Colonic mucosa (tissue), 4 donors: Measurements from ENCODE around the gene FGF14. TPM values are rescaled to one million over a fixed set of nuclear protein-coding genes. Genes with fewer than 3 reads are reported as not detected.
"Not testable (repeated sequence)": the region's sequence is repeated elsewhere in the genome, so short reads cannot be mapped to it uniquely, and the experiment has no call there.

Experiments used
- DNase-seq: peaks from one replicate; pipeline ENCODE4 v3.0.0-alpha.2; 2020
- H3K27ac ChIP-seq: fragments of 200-600 bp; one replicate; pipeline ENCODE4 v1.8.0; 2021
- H3K27me3 ChIP-seq: fragments of 200-600 bp; one replicate; pipeline ENCODE4 v1.8.0; 2021
- H3K36me3 ChIP-seq: fragments of 200-600 bp; one replicate; pipeline ENCODE4 v1.8.0; 2021
- H3K4me1 ChIP-seq: fragments of 200-600 bp; one replicate; pipeline ENCODE4 v1.8.0; 2021; ENCODE audit warnings: mild to moderate bottlenecking
- H3K4me3 ChIP-seq: fragments of 200-600 bp; one replicate; pipeline ENCODE4 v1.8.0; 2021
- H3K9ac ChIP-seq, 2 donors: one replicate each; pipeline ENCODE4 v1.7.0; 2013; ENCODE audit warnings: control low read depth in 2 of 2, low read depth in 2 of 2, low read length in 2 of 2
- H3K9me3 ChIP-seq: fragments of 200-600 bp; one replicate; pipeline ENCODE4 v1.8.0; 2021
- CTCF ChIP-seq: fragments of 200-600 bp; IDR thresholded peaks from one replicate; pipeline ENCODE4 v1.8.0; 2022; ENCODE audit warnings: antibody characterized with exemption, mild to moderate bottlenecking
- intact Hi-C: fragments of 100-400 bp; cut with DNase I; formaldehyde crosslinking; loops from one replicate; pipeline ENCODE4 v1.14.1; 2022
- total RNA-seq, 2 donors: library from RNA; stranded (reverse); fragmentation: NEBNext Ultra II Directional in 1 of 2; extraction: Animal tissue kit (Norgen Biotek cat#: 25700) in 1 of 2; gene quantifications; one replicate each; pipeline ENCODE4 v1.2.1, GENCODE V29; 2021
- donor health status: healthy.
- donor health status: DM: no; HTN: no; CAD: no.
- donor health status: DM: no; HTN: no; CAD: no.

The FGF14 gene
- total RNA-seq, 2 donors from 2014 or later: 0.62 to 0.85 TPM

- TF ChIP-seq CTCF: no peak
- intact Hi-C loops: no loop called here
- H3K27me3 ChIP-seq: no peaks in the 10 kb centered on the region
- no peaks in the 10 kb centered on the region for H3K36me3 ChIP-seq
- no peaks in the 10 kb centered on the region for H3K4me1 ChIP-seq
- no peak for DNase-seq
- H3K27ac ChIP-seq: no peak overlapping the region
- no peak overlapping the region for H3K9ac ChIP-seq
- no peak overlapping the region for H3K4me3 ChIP-seq
- H3K9me3 ChIP-seq: no peaks in the 10 kb centered on the region
These were observed 284.5 kb downstream of the FGF14 start for GRCh38 chr13:102117175-102117831.

GRCh38 chr13:102103469-102103868 is 298.4 kb downstream of the FGF14 start:
- no peak overlapping the region for H3K27ac ChIP-seq
- no peaks in the 10 kb centered on the region for H3K36me3 ChIP-seq
- H3K9ac ChIP-seq: no peak overlapping the region
- no peaks in the 10 kb centered on the region for H3K9me3 ChIP-seq
- no peak overlapping the region for H3K4me3 ChIP-seq
- no peaks in the 10 kb centered on the region for H3K4me1 ChIP-seq
- intact Hi-C loops: no loop called here
- H3K27me3 ChIP-seq: no peaks in the 10 kb centered on the region
- no peak for TF ChIP-seq CTCF
- no peak for DNase-seq

- H3K36me3 ChIP-seq: no peaks in the 10 kb centered on the region
- no peak overlapping the region for H3K4me3 ChIP-seq
- DNase-seq: no peak
- H3K27ac ChIP-seq: no peak overlapping the region
- H3K4me1 ChIP-seq: no peaks in the 10 kb centered on the region
- TF ChIP-seq CTCF: no peak
- H3K9ac ChIP-seq: no peak overlapping the region
- intact Hi-C loops: no loop called here
- no peaks in the 10 kb centered on the region for H3K27me3 ChIP-seq
- no peaks in the 10 kb centered on the region for H3K9me3 ChIP-seq
These were observed 301.6 kb downstream of the FGF14 start for GRCh38 chr13:102100234-102100633.

- Histone ChIP-seq H3K9ac (no peak overlapping the region), H3K4me3 (no peak overlapping the region), H3K36me3 (no peaks in the 10 kb centered on the region)
These were observed 304.1 kb downstream of the FGF14 start for GRCh38 chr13:102097708-102098107.

GRCh38 chr13:102093288-102093687 is 308.6 kb downstream of the FGF14 start:
- H3K9me3 ChIP-seq, intact Hi-C loops, H3K36me3 ChIP-seq, H3K9ac ChIP-seq, DNase-seq, H3K27ac ChIP-seq, H3K4me3 ChIP-seq, H3K27me3 ChIP-seq, H3K4me1 ChIP-seq: not testable (repeated sequence)

More at GRCh38 chr13:102097708-102098107, 304.1 kb downstream of the FGF14 start:
- Histone ChIP-seq H3K9me3 (no peaks in the 10 kb centered on the region), H3K27me3 (no peaks in the 10 kb centered on the region), H3K4me1 (no peaks in the 10 kb centered on the region), H3K27ac (no peak overlapping the region)
- no peak for DNase-seq
- intact Hi-C loops: no loop called here
- no peak for TF ChIP-seq CTCF

GRCh38 chr13:102091231-102091630 is 310.6 kb downstream of the FGF14 start:
- no peaks in the 10 kb centered on the region for H3K4me1 ChIP-seq
- no peak overlapping the region for H3K9ac ChIP-seq
- DNase-seq: no peak
- H3K4me3 ChIP-seq: no peak overlapping the region
- H3K36me3 ChIP-seq: no peaks in the 10 kb centered on the region
- TF ChIP-seq CTCF: no peak
- no peak overlapping the region for H3K27ac ChIP-seq
- intact Hi-C loops: no loop called here
- H3K27me3 ChIP-seq: no peaks in the 10 kb centered on the region
- no peaks in the 10 kb centered on the region for H3K9me3 ChIP-seq
